Left renal cortex interstitium (tissue), 4 donors: ENCODE results near the gene GNAI3. TPM values are rescaled to one million over a fixed set of nuclear protein-coding genes. Genes with fewer than 3 reads are reported as not detected.

Experiments used
- DNase-seq, 4 donors: peaks; one replicate each; pipeline ENCODE4 v3.0.0-alpha.2; 2013; ENCODE audit warnings: low read depth in 4 of 4, low spot score in 2 of 4, missing footprints in 1 of 4
- polyA plus RNA-seq, 4 donors: library from polyadenylated mRNA; unstranded; fragments of 120-200 nt; gene quantifications; one replicate each; pipeline ENCODE4 v1.2.1, GENCODE V29; 2013; ENCODE audit not compliant: insufficient read length in 4 of 4

Gene GNAI3
- polyA plus RNA-seq, 4 donors: 10.1 to 13.8 (median 12.2) TPM

DNA sequence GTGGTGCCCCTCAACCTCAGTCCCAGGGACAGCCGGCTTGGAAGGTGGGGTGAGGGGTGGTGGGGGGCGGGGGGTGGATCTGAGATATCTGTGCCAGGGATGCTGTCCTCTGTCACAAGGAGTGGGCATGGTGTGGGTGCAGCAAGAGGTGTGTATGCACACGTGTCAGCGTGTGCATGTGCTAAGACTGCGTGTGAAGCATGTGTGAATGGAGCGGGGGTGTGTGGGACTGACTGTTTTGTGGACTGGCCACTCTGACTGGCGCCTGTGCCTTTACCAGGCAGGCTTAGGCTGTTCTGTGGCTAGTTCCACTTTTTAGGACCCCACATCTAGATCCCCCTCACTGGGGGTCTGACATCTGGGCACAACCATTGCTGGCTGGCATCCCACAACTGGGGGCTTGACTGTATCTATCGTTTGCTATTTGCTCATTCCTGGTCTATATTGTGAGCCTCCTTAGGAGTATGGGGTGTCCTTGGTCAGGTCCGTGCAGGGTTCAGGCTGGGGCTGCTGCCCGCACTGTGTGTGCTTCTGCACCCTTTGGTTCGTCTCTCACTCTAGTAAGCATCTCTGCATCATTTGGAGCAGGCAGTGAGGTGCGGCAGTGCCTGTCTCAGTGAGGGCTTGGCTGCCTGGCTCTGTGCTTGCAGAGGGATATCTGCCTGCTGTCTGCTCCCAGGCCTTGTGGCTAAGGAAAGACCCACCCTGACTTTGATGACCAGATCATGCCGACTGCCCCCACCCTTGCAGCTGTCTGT lies 73.1 kb downstream of the GNAI3 start:
- no peak for DNase-seq

DNA sequence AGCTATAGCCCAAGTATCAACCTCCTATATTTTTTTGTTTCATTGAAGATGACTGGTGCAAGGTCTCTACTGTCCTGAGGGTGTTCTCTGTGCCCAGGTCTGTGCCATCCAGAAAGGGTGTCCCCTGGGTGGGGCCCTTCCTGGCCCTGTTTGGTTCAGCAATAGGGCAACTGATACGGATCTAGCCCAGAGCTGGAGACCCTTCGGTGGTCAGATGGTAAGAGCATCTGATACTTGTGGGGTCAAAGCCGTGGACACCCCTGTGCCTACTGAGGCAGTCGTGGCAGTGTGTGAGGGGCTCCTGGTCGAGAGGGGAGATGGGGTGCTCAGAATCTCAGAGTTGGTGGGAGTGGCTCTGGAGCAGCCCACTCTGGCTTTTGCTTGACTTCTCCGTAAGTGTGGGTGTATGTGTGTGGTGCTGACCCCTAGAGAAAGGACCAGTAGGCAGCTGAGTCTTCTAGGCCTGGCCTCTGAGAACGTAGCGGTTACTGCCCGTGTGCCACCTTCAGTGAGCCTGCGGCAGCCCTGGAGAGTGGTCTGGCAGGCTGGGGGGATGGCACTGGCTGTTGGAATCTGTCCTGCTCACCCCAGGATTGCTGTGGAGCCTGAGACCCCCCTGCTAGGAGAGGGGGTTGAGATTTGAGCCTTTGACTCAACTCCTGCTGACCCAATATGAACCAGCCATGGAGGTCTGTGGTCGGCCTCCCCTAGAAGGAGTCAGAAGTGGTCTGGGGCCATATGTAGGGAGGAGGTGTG lies 73.9 kb downstream of the GNAI3 start:
- no peak for DNase-seq

DNA sequence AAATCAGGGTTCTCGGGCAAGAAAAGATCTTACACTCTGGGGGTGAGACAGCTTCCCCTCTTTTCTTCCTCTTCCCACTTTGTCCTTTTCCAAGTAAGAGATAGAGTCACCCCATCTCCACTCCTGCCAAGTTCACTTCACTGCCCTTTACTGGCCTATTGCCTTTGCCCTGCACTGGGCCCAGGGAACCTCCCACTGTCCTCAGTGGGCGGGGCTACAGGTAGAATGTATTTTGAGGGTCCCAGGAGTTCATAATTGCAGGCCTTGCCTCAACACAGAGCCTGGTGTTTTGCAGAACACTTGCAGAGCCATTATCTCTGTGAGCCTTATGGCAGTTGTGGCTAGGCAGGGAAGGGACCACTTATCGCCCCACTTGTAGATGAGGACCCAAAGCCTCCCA lies 74.5 kb downstream of the GNAI3 start:
- DNase-seq: no peak

DNA sequence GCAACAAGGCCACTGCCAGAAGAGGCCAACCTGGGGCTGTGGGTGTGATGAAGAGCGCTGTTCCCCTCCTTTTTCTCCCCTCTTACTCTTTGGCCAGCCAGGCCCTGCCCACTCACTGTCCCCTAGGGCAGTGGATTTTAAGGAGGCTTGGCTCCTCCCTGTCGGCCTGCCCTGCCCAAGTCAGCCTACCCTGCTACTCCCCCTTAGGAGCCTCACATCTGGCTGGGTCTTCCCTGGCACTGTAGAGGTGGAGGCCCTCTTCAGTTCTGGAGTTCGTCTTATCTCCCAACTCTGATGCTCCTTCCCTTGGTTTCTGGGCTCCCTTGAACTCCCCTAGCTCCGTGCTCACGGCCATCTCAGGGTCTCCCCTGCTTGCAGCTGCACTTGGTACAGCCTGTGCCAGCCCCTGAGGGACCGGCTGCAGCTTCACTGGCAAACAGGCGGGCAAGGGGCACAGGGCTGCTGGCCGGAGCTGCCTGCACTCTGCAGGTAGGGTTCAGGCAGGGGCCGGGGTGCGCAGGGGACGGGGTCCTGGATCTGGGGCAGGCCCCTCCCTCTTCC lies 75.3 kb downstream of the GNAI3 start:
- no peak for DNase-seq

DNA sequence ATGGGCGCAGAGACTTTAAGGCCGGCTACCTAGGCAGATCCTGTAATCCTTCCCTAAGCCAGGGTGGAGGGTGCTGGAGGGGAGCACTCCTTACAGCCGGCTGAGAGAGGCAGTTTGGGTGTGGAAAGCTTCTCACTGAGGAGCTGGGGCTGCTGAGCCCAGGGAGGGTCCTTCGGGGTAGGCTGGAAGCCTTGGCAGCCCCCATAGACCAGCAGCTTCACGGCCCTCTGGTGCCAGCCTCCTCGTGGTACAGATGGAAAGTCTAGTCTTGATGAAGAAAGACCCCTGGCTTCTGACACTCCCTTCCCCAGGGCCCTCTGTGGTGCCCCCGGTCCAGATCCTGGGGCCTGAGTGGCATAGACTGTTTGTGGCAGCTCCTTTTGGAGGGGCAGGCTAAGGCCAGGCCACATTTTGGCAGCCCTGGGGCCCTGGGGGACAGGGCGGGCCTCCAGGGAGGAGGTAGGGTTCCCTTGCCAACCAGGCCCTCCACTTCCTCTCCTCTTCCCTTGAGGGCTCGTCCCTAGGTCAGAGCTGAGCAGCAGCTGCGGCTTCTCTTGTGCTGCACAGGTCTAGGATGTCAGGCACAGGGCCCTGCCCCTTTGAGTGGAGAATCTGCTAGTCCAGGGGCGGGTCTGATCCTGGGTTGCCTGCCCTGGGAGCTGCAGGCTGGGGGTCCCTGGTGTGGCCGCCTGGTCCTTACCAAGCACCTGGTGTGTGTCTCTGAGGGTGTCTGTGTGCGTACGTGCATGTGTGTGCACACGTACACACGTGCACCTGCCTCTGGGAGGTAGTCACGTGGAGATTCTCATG lies 76.0 kb downstream of the GNAI3 start:
- no peak for DNase-seq

DNA sequence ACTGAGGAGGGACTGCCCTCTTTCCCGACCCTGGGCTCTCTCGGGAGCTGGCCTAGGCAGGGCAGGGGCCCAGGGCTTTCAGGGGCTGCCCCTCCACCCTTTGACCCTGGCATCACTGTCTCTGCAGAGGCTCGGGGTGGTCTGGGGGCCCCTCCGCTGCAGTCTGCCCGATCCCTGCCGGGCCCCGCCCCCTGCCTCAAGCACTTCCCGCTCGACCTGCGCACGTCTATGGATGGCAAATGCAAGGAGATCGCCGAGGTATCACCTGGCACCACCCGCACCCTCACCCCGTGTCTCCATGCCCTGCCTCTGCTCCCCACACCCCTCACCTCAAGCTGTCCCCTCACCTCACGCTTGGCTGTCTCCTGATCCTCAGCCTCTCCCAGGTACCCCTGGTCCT lies 76.8 kb downstream of the GNAI3 start:
- DNase-seq: no peak

DNA sequence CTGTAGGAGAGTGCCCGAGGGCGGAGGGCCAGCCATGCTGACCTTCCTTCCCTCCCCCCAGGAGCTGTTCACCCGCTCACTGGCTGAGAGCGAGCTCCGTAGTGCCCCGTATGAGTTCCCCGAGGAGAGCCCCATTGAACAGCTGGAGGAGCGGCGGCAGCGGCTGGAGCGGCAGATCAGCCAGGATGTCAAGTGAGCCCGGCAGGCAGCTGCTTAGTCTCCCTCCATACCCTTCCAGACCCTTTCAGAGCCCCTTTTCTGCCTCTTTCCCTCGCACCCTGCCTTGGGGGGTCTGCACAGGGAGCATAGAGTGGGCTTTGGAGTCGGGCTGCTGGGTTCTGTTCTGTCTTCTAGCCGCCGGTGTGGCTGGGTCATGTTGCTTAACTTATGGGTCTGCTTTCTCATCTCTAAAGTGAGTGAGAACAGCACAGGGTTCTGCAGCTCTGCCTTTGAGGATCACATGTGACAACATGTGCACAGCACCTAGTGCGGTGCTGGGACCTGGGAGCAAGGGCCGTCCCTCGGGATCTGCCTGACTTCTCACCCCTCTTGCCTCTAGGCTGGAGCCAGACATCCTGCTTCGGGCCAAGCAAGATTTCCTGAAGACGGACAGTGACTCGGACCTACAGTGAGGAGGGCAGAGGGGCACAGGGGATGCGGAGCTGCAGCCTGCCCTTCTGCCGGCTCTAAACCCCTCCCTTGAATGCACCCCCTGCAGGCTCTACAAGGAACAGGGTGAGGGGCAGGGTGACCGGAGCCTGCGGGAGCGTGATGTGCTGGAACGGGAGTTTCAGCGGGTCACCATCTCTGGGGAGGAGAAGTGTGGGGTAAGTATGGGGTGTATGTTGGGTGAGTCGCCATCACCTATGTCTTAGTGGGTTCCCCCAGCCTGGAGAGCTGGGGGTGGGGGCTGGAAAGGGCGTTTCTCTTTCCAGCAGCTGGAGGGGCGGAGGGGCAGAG lies 77.5 kb downstream of the GNAI3 start:
- DNase-seq: no peak

DNA sequence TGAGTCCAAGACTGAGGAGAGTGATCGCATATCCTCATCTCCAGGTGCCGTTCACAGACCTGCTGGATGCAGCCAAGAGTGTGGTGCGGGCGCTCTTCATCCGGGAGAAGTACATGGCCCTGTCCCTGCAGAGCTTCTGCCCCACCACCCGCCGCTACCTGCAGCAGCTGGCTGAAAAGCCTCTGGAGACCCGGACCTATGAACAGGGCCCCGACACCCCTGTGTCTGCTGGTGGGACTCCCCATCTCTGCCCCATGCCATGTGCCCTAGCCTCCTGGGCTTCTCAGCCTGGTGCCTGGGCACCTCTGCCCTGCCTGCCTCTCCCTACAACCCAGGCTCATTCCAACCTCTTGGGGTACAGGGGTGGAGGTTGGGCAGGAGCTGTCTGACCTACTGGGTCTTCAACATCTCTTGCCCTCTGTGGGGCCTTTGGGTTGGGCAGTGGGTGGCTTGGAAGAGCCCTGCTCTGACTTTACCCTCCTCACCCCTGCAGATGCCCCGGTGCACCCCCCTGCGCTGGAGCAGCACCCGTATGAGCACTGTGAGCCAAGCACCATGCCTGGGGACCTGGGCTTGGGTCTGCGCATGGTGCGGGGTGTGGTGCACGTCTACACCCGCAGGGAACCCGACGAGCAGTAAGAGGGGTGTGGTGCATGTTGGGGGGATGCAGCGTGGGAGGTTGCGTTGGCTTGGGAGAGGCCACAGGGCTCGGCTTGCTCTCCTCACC lies 78.4 kb downstream of the GNAI3 start:
- no peak for DNase-seq

DNA sequence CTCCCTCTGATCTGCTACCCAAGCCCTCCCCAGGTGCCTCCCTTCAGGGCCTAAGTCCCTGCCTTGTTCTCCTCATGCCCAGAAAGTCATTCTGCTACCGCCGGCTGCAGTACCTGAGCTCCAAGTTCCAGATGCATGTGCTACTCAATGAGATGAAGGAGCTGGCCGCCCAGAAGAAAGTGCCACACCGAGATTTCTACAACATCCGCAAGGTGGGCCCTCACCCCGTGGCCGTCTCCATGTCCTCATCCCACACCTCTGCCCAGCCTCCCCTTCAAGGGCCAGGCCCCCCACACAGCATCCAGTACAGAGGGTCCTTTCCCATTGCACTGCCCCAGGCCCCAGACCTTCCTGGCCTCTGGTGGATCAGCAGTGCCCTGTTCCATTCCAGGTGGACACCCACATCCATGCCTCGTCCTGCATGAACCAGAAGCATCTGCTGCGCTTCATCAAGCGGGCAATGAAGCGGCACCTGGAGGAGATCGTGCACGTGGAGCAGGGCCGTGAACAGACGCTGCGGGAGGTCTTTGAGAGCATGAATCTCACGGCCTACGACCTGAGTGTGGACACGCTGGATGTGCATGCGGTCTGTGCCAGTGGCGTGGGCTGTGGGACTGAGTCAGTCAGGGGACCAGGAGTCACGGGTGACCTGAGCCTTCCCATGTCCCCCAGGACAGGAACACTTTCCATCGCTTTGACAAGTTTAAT lies 79.4 kb downstream of the GNAI3 start:
- DNase-seq: no peak

DNA sequence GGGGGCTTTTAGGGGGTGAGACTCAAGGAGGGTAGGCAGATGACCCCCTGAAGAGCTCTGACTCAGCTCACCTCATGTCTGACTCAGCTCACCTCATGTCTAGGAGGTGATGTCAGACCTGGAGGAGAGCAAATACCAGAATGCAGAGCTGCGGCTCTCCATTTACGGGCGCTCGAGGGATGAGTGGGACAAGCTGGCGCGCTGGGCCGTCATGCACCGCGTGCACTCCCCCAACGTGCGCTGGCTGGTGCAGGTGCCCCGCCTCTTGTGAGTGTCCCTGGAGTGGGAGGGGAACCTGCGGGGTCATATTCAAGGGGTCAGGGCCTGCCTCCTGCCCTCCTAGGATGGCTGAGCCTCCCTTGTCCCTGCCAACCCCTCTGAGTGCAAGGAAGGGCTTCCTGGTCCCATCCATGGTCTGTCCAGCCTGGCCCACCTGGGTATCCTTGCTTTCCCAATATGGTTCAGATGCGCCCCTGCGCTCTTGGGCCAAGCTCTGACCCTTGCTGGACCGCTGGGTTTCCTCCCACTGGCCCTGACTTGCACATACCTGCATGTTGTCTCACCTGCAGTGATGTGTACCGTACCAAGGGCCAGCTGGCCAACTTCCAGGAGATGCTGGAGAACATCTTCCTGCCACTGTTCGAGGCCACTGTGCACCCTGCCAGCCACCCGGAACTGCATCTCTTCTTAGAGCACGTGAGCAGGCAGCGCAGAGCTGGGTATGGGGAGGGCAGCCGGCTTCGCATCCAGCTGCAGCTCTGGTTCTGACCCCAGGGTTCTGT lies 80.3 kb downstream of the GNAI3 start:
- no peak for DNase-seq

DNA sequence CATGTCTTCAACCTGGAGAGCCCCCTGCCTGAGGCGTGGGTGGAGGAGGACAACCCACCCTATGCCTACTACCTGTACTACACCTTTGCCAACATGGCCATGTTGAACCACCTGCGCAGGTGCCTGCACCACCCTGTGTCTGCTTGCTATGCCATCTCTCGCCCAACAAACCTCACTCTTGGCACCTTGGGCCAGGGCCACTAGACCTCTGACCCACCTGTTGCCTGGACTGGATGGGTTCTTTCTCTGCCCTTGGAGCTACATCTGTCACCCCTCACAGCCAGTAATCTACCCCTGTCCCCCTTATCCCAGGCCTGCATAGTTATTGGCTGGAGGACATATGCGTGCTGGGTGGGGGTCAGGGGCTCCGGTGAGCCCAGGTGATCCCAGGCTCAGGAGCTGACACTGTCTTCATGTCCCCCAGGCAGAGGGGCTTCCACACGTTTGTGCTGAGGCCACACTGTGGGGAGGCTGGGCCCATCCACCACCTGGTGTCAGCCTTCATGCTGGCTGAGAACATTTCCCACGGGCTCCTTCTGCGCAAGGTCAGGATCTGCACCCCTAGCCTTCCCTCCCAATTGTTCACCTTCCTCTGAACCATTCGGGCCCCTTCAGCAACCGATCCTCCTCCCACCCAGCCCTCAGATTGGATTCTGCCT lies 81.1 kb downstream of the GNAI3 start:
- no peak for DNase-seq

DNA sequence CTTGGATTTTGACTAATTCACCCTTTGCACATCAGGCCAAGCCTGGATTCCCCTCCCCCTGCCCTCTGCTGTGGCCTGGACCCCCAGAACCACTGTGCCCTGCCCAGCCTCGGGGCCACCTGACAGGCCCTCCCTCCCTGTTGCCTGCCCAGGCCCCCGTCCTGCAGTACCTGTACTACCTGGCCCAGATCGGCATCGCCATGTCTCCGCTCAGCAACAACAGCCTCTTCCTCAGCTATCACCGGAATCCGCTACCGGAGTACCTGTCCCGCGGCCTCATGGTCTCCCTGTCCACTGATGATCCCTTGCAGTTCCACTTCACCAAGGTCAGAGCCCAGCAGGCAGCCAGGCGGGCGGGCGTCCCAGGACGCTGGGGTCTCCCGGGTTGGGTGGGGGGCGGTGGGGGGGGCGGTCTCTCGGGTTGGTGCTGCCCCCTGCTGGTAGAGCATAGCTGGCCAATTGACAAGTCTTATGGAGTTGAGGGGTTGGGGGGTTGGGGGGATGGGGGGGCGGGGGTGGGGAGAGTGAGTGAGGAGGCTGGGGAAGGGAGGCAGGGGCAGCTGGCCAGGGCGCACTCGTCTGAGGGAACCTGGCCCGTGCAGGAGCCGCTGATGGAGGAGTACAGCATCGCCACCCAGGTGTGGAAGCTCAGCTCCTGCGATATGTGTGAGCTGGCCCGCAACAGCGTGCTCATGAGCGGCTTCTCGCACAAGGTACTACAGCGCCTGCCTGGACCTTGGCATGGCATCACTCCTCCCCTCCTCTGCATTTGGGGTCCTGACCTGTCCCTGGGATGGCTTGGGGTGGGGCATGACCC lies 81.9 kb downstream of the GNAI3 start:
- DNase-seq: no peak

DNA sequence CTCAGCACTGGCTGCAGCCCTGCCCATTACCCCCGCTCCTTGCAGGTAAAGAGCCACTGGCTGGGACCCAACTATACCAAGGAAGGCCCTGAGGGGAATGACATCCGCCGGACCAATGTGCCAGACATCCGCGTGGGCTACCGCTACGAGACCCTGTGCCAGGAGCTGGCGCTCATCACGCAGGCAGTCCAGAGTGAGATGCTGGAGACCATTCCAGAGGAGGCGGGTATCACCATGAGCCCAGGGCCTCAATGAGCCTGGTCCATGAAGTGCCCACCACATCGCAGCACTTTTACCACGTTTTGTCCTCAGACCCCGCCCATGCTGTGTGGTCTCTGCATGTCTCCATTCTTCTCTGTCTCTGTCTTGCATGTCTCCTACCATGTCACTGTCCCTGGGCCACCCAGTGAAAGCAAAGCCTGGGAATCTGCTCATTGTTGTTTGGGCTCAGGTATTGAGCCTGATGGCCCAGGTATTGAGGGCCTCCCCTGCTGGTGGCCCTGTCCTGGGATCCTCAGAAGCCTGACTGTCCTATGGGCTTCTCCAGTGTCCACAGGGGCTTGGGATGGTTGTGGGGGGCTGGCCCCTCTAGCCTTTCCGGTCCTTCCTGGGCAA lies 82.6 kb downstream of the GNAI3 start:
- DNase-seq: no peak

DNA sequence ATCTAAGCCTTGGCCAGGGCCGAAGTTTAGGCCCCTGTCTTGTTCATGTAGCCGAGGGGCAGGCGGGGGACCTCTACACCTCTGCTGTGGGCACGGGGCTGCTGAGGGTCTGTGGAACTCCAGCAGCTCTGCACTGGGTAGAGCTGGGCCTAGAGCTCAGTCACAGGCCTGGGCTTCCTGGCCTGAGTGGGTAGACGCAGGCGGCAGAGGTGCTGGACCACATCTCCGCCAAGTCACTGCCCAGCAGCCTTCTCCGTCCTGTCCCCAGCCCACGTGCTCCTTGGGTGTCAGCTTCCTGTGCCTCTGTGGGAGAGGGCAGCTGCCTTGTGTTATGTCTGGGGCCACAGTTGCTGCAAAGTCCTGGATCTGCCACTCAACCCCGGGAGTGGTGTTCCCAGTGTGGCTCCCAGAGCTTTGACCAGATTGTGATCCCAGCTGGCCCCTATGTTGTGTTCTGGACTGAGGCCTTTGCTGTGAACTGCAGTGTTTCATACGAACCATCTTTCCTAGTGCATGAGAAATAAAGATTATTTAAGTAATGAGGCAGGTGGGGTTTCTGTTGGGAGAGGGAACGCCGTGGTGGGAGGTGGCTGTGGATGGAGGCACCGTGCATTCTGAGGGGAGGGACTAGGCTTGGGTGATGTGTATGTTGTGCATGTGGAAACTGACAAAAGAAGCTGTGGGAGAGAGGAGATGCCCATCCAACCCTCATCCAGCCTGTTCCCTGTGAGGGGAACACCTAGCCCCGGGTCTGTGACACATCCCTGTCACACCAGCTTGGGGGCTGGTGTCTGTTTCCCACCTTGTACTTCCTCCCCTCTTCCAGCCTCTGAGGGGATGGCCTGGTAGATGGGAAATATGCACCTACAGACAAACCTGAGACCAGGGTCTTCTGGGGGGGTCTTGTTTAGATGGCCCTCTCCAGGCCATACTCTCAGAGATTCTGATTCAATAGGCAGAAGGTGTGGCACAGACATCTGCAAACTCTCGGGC lies 83.4 kb downstream of the GNAI3 start:
- no peak for DNase-seq
